A673 (cell line): ENCODE data around the gene EIF5AL1. TPM values are rescaled to one million over a fixed set of nuclear protein-coding genes. Genes with fewer than 3 reads are reported as not detected.
"Not testable (repeated sequence)": the region's sequence is repeated elsewhere in the genome, so short reads cannot be mapped to it uniquely, and the experiment has no call there.

Experiments
- BruUV-seq: library from RNA; stranded (reverse); fragments of 400-500 nt; replicated peaks from 2 replicates; lab custom pipeline; 2021; lab: Mats Ljungman, UMichigan
- CTCF ChIA-PET: fragments of 300-600 bp; sonication (Branson Sonifier 250); formaldehyde crosslinking; loops from one replicate; lab custom pipeline; 2022; ENCODE audit warnings: antibody characterized with exemption; lab: Charles Lee
- POLR2A ChIA-PET: fragments of 300-600 bp; sonication (Branson Sonifier 250); formaldehyde crosslinking; loops from one replicate; lab custom pipeline; 2022; ENCODE audit warnings: antibody characterized with exemption; ENCODE audit not compliant: low non-redundant PET; lab: Charles Lee
- DNase-seq: peaks from one replicate; pipeline ENCODE4 v3.0.0-alpha.2; 2015; ENCODE audit warnings: low spot score
- H3K27ac ChIP-seq: fragments of 200-600 bp; sonication (generic); 2 replicates; pipeline ENCODE4 v1.5.1; 2016; ENCODE audit warnings: mixed run types, low read depth, mild to moderate bottlenecking, mixed read lengths, antibody characterized with exemption, low read length; ENCODE audit not compliant: poor library complexity, severe bottlenecking
- H3K27me3 ChIP-seq: fragments of 200-600 bp; sonication (generic); replicated peaks from 2 replicates; pipeline ENCODE4 v1.6.1; 2017; ENCODE audit warnings: mixed run types, low read depth, mild to moderate bottlenecking, mixed read lengths, antibody characterized with exemption, low read length; ENCODE audit not compliant: insufficient read depth, poor library complexity
- H3K36me3 ChIP-seq: fragments of 200-600 bp; sonication (generic); 2 replicates; pipeline ENCODE4 v1.6.1; 2016; ENCODE audit warnings: mixed run types, mild to moderate bottlenecking, mixed read lengths, antibody characterized with exemption, low read length; ENCODE audit not compliant: insufficient read depth, poor library complexity, severe bottlenecking
- H3K4me1 ChIP-seq: fragments of 200-600 bp; sonication (generic); 2 replicates; pipeline ENCODE4 v1.6.1; 2017; ENCODE audit warnings: mixed run types, mild to moderate bottlenecking, mixed read lengths, antibody characterized with exemption, low read length; ENCODE audit not compliant: insufficient read depth, poor library complexity, severe bottlenecking
- H3K4me3 ChIP-seq: fragments of 200-600 bp; sonication (generic); 2 replicates; pipeline ENCODE4 v1.5.1; 2016; ENCODE audit warnings: low read depth, mixed run types, mild to moderate bottlenecking, mixed read lengths, low read length; ENCODE audit not compliant: poor library complexity, severe bottlenecking
- H3K9me3 ChIP-seq: fragments of 200-600 bp; sonication (generic); 2 replicates; pipeline ENCODE4 v1.6.1; 2016; ENCODE audit warnings: mixed run types, low read depth, mild to moderate bottlenecking, mixed read lengths, antibody characterized with exemption, low read length; ENCODE audit not compliant: poor library complexity, severe bottlenecking
- EZH2 ChIP-seq: fragments of 200-600 bp; sonication (generic); IDR thresholded peaks from 2 replicates; pipeline ENCODE4 v1.6.1; 2017; ENCODE audit warnings: borderline replicate concordance, low read depth, mild to moderate bottlenecking, mixed read lengths, antibody characterized with exemption, low read length; ENCODE audit not compliant: poor library complexity, severe bottlenecking
- intact Hi-C: fragments of 100-400 bp; cut with micrococcal nuclease; formaldehyde crosslinking; loops from one replicate; pipeline ENCODE4 v1.10.0; 2022; ENCODE audit not compliant: unreplicated experiment
- total RNA-seq: library from RNA; stranded (reverse); gene quantifications from 2 replicates; pipeline ENCODE4 v1.2.3, GENCODE V29; 2021
- TF ChIP-seq, protein P1 (sequence below): fragments of 300-800, 200-600 bp; sonication (generic); conservative IDR thresholded peaks from 2 replicates; pipeline ENCODE4 v1.5.1; 2017; ENCODE audit warnings: low read depth, mild to moderate bottlenecking, antibody characterized with exemption, low read length, moderate library complexity, mixed read lengths

The EIF5AL1 gene
- total RNA-seq, 1 experiment from 2014 or later: 2.7 TPM

DNA sequence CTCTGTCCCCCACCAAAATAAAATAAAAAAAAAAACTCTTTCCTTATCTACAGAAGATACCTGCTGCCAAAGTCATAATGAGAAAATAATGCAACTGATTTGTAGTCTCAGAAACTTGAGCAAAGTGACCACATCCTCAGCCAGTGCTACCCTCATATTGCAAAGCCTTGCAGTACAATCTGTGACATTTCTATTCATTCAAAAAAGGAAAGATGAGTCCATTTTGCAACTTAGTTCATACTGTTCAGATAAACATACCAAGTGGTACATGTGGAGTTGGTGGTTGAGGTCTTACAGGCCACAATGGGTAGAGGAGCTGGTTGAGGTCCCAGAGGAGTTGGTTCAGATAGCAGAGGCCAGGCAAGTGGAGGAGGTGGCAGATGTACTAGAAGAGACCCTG lies 6.5 kb upstream of the EIF5AL1 start:
- H3K27me3 ChIP-seq: peaks cover 3% of the 10 kb centered on the region
- H3K4me3 ChIP-seq: no peak overlapping the region
- no peaks in the 10 kb centered on the region for H3K36me3 ChIP-seq
- no peak overlapping the region for H3K27ac ChIP-seq
- ChIA-PET CTCF (interaction anchor here (1.4 kb wide), 1 partner anchor 131 kb away, joined by 9 read pairs; no protein-coding TSS in a partner anchor), POLR2A (no interaction called here)
- no peak for DNase-seq
- no TSS peak for BruUV-seq
- intact Hi-C loops: no loop called here
- H3K9me3 ChIP-seq: no peaks in the 10 kb centered on the region
- no peaks in the 10 kb centered on the region for H3K4me1 ChIP-seq
- TF ChIP-seq, protein P1, sequence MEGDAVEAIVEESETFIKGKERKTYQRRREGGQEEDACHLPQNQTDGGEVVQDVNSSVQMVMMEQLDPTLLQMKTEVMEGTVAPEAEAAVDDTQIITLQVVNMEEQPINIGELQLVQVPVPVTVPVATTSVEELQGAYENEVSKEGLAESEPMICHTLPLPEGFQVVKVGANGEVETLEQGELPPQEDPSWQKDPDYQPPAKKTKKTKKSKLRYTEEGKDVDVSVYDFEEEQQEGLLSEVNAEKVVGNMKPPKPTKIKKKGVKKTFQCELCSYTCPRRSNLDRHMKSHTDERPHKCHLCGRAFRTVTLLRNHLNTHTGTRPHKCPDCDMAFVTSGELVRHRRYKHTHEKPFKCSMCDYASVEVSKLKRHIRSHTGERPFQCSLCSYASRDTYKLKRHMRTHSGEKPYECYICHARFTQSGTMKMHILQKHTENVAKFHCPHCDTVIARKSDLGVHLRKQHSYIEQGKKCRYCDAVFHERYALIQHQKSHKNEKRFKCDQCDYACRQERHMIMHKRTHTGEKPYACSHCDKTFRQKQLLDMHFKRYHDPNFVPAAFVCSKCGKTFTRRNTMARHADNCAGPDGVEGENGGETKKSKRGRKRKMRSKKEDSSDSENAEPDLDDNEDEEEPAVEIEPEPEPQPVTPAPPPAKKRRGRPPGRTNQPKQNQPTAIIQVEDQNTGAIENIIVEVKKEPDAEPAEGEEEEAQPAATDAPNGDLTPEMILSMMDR: no peak
- no peak for TF ChIP-seq EZH2

DNA sequence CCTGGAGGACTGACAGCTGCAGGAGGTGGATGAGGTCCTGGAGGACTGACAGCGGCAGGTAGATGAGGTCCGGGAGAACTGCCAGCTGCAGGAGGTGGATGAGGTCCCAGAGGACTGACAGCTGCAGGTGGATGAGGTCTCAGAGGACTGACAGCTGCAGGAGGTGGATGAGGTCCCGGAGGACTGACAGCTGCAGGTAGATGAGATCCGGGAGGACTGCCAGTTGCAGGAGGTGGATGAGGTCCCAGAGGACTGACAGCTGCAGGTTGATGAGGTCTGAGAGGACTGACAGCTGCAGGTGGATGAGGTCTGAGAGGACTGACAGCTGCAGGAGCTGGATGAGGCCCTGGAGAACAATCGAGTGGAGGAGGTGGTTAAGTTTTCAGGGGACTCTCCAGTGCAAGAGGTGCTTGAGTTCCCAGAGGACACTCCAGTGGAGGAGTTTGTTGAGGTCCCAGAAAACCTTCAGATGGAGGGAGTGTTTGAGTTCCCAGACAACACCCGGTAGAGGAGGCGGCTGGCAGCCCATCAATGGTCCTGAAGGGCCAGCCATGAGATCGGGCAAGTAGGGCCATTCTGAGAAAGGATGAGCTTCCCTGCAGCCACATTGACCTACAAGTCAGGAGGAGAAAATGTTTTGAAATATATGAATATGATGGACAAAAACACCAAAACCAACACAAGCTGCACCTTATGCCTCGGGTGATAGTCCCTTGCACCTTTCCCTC lies 4.7 kb upstream of the EIF5AL1 start:
- ChIA-PET POLR2A (no interaction called here), CTCF (interaction anchor here (1.4 kb wide), 1 partner anchor 133 kb away, joined by 9 read pairs; no protein-coding TSS in a partner anchor)
- no peak overlapping the region for H3K27ac ChIP-seq
- no TSS peak for BruUV-seq
- H3K4me1 ChIP-seq: no peaks in the 10 kb centered on the region
- peaks cover 3% of the 10 kb centered on the region for H3K27me3 ChIP-seq
- intact Hi-C loops: no loop called here
- H3K4me3 ChIP-seq: no peak overlapping the region
- H3K9me3 ChIP-seq: no peaks in the 10 kb centered on the region
- no peak for TF ChIP-seq EZH2
- DNase-seq: no peak
- H3K36me3 ChIP-seq: no peaks in the 10 kb centered on the region

- H3K4me1 ChIP-seq, CTCF ChIA-PET, BruUV-seq, H3K36me3 ChIP-seq, H3K27me3 ChIP-seq, POLR2A ChIA-PET, intact Hi-C loops, DNase-seq, H3K27ac ChIP-seq, H3K9me3 ChIP-seq, H3K4me3 ChIP-seq: not testable (repeated sequence)
Observed at GRCh38 chr10:79508245-79508644, 4.1 kb upstream of the EIF5AL1 start.

- intact Hi-C loops, H3K9me3 ChIP-seq, H3K4me1 ChIP-seq, H3K27me3 ChIP-seq, H3K4me3 ChIP-seq, DNase-seq, POLR2A ChIA-PET, H3K27ac ChIP-seq, CTCF ChIA-PET, BruUV-seq, H3K36me3 ChIP-seq: not testable (repeated sequence)
Observed at GRCh38 chr10:79509306-79509933, 2.9 kb upstream of the EIF5AL1 start.

- BruUV-seq, DNase-seq, CTCF ChIA-PET, H3K4me1 ChIP-seq, POLR2A ChIA-PET, H3K36me3 ChIP-seq, intact Hi-C loops, H3K4me3 ChIP-seq, H3K27me3 ChIP-seq, H3K27ac ChIP-seq, H3K9me3 ChIP-seq: not testable (repeated sequence)
Observed at GRCh38 chr10:79509934-79510508, 2.3 kb upstream of the EIF5AL1 start.

DNA sequence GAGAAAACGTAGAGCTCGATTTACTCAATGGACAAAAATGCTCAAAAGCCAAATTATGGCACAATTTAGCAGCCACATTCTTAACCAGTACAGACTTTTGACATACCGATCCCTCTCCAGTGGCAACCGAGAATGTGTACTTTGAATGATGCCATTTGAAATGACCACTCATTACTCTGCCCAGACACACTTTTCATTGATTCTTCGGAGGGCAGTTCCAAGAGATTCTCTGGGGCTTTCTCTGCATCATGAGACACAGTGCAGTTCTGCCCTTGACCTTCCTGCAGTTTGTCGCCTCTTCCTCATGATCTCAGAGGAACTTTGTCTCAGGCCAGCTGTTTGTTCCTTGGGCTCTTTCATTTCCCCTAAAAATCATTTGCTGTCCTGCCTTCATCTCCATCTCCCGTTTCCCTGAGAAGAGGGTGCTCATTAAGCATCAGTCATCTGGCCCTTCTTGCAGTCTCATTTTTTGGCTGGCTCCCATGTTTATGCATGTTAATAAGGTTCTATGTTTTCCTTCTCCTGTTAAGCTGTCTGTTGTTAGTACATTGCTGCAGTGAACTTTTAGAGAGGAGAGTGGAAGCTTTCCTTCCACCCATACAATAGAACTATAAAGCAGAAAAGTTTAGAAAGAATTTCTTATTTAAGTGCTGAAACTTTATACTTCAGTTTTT lies 4.3 kb downstream of the EIF5AL1 start:
- intact Hi-C loops, DNase-seq, H3K9me3 ChIP-seq, H3K27me3 ChIP-seq, CTCF ChIA-PET, H3K36me3 ChIP-seq, H3K4me3 ChIP-seq, POLR2A ChIA-PET, H3K27ac ChIP-seq, BruUV-seq, H3K4me1 ChIP-seq: not testable (repeated sequence)
